Suppressor macrophage treated with lipopolysaccharide for 1 hour (primary cell): Measurements from ENCODE around the gene TMEM117.
"Not testable (repeated sequence)": the region's sequence is repeated elsewhere in the genome, so short reads cannot be mapped to it uniquely, and the experiment has no call there.

Experiments used
- DNase-seq, 3 donors: peaks; one replicate each; pipeline ENCODE4 v3.0.0-alpha.2; 2020 to 2022

Gene TMEM117

GRCh38 chr12:44317651-44318126, 481.8 kb downstream of the TMEM117 start:
- no peak for DNase-seq

DNA sequence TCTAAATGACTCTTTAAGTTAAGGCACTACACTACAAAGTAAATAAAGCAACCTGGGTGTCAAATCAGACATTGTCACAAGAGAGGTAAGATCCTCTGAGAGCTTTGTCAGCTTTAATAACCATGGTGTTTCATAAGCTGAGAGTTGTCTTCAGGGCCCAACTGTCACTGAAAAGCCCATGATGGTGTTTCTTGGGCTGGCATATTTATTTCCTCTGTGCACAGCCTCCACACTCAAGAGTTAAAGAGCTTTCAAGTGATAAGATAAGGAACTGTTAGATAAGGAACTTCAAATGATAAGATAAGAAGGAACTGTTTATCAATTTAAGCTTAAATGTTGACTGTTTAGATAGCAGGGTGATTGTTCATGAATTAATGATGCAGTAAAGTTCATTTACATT, 495.4 kb downstream of the TMEM117 start:
- DNase-seq: no peak

DNA sequence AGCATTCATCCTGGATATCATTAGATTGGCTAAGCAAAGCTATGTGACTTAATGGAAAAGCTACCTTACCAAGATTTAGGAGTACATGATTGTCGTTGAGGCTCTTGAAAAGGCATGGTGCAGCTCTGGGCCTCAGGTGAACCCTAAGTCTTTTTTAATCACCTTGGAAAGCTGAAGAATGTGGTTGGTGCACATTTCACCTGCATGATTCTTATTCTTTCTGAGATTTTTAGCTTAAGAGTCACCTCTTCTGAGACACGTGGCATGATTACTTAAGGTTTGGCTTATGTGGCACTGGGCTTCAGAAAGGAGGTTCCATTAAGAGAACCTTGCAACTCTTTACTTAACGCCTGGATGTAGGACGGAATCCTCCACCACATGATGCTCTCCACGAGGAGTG, 498.5 kb downstream of the TMEM117 start:
- no peak for DNase-seq

DNA sequence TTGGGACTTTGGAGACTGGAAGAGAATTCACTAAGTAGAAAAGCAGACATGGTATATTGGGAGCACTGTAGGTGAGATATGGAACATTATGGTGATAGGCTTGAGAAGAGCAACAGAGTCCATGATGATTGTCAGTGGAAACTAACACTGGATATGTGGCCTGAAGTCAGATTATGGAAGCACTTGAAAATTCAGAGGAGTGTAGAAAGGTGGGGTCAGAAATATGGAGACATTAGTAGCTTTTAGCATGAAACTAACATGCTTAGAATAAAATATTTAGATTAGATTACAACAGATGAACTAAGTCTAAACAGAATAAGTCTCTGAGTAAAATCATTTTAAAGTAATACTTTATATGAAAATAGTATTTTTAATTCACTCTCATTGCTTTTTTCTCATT, 499.1 kb downstream of the TMEM117 start:
- DNase-seq: no peak

DNA sequence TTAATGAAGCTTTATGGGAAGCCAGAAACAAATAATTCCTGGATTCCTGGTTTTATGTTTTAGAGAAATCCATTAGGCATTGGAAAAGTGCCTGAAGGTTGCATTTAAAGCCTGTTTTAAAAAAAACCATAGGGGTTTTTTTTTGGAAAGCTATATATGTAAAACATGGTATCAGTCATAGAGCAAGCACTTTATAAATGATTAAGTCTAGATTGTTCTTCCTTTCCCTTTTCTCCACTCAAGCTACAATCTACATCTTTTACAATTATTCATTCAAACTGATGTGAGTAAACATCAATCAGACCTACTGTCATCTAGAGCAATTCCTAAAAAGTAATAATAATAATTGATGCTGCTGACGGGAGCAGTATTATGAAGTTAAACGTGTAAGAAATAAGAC, 500.7 kb downstream of the TMEM117 start:
- no peak for DNase-seq

DNA sequence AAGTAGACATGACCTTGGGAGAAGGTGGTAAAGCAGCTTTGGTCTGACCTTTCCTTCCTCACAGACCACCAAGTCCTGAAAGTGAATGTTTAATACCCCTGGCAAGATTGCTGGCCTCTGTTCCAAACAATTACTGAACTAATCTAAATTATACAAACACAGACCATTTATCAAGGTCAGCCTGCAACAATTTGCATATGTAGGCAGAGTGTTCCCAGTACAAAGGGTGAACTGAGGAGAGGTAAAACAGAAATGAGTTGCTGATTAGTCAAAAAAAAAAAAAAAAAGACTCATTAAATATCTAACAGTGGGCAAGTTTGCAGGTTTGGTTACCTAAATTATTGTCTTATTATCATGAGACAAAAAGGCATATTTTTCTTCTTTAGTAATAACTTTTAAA, 506.5 kb downstream of the TMEM117 start:
- DNase-seq: no peak

- DNase-seq: no peak
These were observed 511.3 kb downstream of the TMEM117 start for GRCh38 chr12:44347145-44347544.

GRCh38 chr12:44357494-44357893, 521.6 kb downstream of the TMEM117 start:
- DNase-seq: no peak

- no peak for DNase-seq
These were observed 522.8 kb downstream of the TMEM117 start for GRCh38 chr12:44358636-44359035.

- DNase-seq: no peak
These were observed 527.1 kb downstream of the TMEM117 start for GRCh38 chr12:44362947-44363346.

GRCh38 chr12:44367136-44367535, 531.3 kb downstream of the TMEM117 start:
- DNase-seq: no peak

- no peak for DNase-seq
These were observed 532.0 kb downstream of the TMEM117 start for GRCh38 chr12:44367916-44368315.

DNA sequence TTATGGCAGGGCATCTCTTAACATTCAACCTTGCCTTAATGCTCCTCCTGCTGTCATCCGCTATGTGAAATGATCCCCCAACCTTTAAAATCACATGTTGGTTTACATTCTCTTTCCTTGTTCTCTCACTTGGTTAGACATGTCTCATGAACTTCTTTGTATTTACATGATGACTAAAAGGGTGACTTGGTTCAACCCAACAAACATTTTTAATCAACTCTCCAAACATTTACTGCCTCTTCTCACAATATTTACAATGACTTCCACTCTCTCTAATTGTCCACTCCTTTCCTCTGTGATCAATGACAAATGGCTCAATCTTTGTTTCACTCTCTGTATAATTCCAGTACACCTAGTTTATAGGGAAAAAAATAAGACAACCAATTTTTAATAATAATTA, 534.1 kb downstream of the TMEM117 start:
- no peak for DNase-seq

GRCh38 chr12:44370982-44371381, 535.1 kb downstream of the TMEM117 start:
- DNase-seq: no peak

GRCh38 chr12:44372259-44372658, 536.4 kb downstream of the TMEM117 start:
- DNase-seq: no peak

GRCh38 chr12:44375694-44376093, 539.8 kb downstream of the TMEM117 start:
- no peak for DNase-seq

GRCh38 chr12:44377443-44378187, 541.7 kb downstream of the TMEM117 start:
- no peak for DNase-seq

GRCh38 chr12:44379113-44379512, 543.2 kb downstream of the TMEM117 start:
- DNase-seq: not testable (repeated sequence)

- no peak for DNase-seq
These were observed 544.0 kb downstream of the TMEM117 start for GRCh38 chr12:44379831-44380230.

- DNase-seq: no peak
These were observed 545.0 kb downstream of the TMEM117 start for GRCh38 chr12:44380861-44381260.

GRCh38 chr12:44381341-44381740, 545.5 kb downstream of the TMEM117 start:
- DNase-seq: no peak

DNA sequence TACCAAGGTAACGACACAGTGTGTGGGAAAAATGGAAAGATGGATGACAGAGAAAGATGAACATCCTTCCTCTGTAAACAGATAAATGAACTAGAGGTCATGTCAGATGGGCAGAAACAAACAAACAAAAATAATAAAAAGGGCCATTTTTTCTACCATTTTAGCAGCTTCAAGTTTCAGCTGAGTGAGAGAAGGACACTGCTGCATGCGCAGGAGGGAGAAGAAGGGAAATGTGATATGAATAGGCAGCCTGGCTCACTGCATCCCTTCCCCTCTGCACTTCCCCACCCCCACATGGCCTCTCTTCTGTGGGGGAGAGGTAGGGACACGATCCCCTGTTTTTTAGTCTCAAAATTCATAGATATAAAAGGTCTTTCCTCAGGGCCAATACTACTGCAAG, 548.3 kb downstream of the TMEM117 start:
- no peak for DNase-seq

- no peak for DNase-seq
These were observed 550.1 kb downstream of the TMEM117 start for GRCh38 chr12:44385964-44386363.

GRCh38 chr12:44387581-44387980, 551.7 kb downstream of the TMEM117 start:
- no peak for DNase-seq

DNA sequence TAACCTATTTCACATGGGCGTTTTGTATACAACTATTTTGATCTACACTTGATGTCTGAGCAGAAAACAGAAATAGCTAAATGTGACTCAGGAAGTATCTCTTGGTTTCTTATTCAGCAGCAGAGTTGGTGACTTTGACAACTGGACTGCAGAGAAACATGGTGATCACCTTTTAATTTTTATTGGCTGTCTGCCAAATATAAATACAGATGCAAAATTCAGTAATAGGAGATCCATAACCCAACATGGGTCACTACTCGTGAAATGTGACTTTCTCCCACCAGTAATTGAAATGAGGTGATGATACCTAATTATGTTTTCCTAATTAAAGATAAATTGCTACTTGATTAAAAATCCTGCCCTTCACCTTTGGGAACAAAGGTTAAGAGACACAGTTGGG, 553.2 kb downstream of the TMEM117 start:
- no peak for DNase-seq
